ENCODE measurements around the gene ADAMTSL1. TPM values are rescaled to one million over a fixed set of nuclear protein-coding genes. Genes with fewer than 3 reads are reported as not detected.

The ADAMTSL1 gene
- total RNA-seq, 1 experiment from 2014 or later, result 1.2 TPM

DNA sequence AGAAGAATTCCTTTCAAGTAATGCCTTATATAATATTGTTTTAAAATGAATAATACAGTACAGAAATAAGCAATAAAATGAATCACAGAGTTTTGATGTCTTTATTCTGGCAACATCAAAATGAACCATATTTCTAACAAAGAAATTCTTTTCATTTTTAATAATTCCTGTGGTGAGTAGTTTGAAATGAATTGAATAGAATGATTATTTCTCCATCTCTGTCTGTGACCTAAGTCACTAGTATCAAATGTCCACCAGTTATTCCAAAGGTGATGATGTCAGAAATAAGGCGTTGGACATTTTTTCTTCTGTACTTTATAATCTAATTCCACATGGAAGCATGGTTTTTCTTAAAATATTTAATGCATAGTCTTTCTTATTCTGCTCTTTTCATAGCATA is 106.2 kb downstream of the ADAMTSL1 start:
- Histone ChIP-seq H3K27ac (ENCODE audit: insufficient read length, low read depth, low read length) (no peak overlapping the region), H2BK12ac (ENCODE audit: insufficient read length, low read depth, low read length) (no peak overlapping the region), H4K20me1 (ENCODE audit: control insufficient read depth, insufficient read depth, insufficient read length) (no peaks in the 10 kb centered on the region), H4K8ac (replicated peaks; ENCODE audit: insufficient read length, low read depth, low read length) (no peak overlapping the region), H3K23me2 (ENCODE audit: insufficient read length, low read depth, low read length, poor library complexity, severe bottlenecking) (no peaks in the 10 kb centered on the region), H3T11ph (ENCODE audit: low read length) (no peak overlapping the region), H2BK20ac (ENCODE audit: low read depth, low read length, poor library complexity, severe bottlenecking) (no peak overlapping the region), H3K27me3 (ENCODE audit: insufficient read depth, low read length) (no peaks in the 10 kb centered on the region), H3K4me2 (ENCODE audit: insufficient read depth, insufficient read length, low read length) (no peak overlapping the region), H3K9me3 (ENCODE audit: control insufficient read depth, low read depth, low read length) (no peaks in the 10 kb centered on the region), H3K56ac (ENCODE audit: insufficient read length, low read depth, low read length) (no peak overlapping the region), H4K91ac (ENCODE audit: insufficient read length, low read depth, low read length) (no peak overlapping the region), H4K5ac (ENCODE audit: insufficient read length, low read depth, low read length) (no peak overlapping the region), H3K9ac (ENCODE audit: extremely low read depth, insufficient read length, low read length) (no peak overlapping the region), H2AFZ (ENCODE audit: low read length) (no peak overlapping the region), H2AK5ac (ENCODE audit: insufficient read length, low read length) (no peak overlapping the region), H2BK120ac (ENCODE audit: low read depth, low read length, poor library complexity, severe bottlenecking) (no peak overlapping the region), H3K23ac (ENCODE audit: insufficient read length, low read depth, low read length) (no peak overlapping the region), H3K18ac (ENCODE audit: insufficient read length, low read depth, low read length) (no peak overlapping the region), H2BK15ac (ENCODE audit: low read depth, low read length) (no peak overlapping the region), H3K79me1 (ENCODE audit: insufficient read depth, low read depth, low read length, poor library complexity, severe bottlenecking) (no peaks in the 10 kb centered on the region), H2BK5ac (ENCODE audit: insufficient read length, low read length) (no peak overlapping the region), H3K14ac (ENCODE audit: insufficient read depth, low read length) (no peak overlapping the region), H3K4me1 (ENCODE audit: insufficient read depth, low read length) (no peaks in the 10 kb centered on the region), H3K79me2 (ENCODE audit: insufficient read depth, low read length) (no peaks in the 10 kb centered on the region), H3K4ac (ENCODE audit: low read depth, low read length) (no peak overlapping the region)
- DNase-seq, result no peak
- Mint-ChIP-seq H3K9me3 (no peaks in the 10 kb centered on the region), H3K27me3 (ENCODE audit: low read depth) (no peaks in the 10 kb centered on the region), H3K36me3 (ENCODE audit: insufficient read depth in 1 of 3, low read depth in 3 of 3) (peaks cover 0 to 4% (median 0%) of the 10 kb centered on the region in 3 experiments; a peak in 2 of 7 replicates), H3K27ac (no peak overlapping the region), H3K4me3 (no peak overlapping the region), H3K4me1 (no peaks in the 10 kb centered on the region)
- no CpG with 5 or more reads among the region's 1 CpG for WGBS (ENCODE audit: extremely low coverage, insufficient read length, low lambda C conversion rate)
- TF ChIP-seq, protein P1, sequence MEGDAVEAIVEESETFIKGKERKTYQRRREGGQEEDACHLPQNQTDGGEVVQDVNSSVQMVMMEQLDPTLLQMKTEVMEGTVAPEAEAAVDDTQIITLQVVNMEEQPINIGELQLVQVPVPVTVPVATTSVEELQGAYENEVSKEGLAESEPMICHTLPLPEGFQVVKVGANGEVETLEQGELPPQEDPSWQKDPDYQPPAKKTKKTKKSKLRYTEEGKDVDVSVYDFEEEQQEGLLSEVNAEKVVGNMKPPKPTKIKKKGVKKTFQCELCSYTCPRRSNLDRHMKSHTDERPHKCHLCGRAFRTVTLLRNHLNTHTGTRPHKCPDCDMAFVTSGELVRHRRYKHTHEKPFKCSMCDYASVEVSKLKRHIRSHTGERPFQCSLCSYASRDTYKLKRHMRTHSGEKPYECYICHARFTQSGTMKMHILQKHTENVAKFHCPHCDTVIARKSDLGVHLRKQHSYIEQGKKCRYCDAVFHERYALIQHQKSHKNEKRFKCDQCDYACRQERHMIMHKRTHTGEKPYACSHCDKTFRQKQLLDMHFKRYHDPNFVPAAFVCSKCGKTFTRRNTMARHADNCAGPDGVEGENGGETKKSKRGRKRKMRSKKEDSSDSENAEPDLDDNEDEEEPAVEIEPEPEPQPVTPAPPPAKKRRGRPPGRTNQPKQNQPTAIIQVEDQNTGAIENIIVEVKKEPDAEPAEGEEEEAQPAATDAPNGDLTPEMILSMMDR (conservative IDR thresholded peaks at IDR 0.05), result no peak

All from H9 (cell line).